Urinary bladder (tissue), 4 donors: ENCODE results near the gene AP2B1. TPM values are rescaled to one million over a fixed set of nuclear protein-coding genes. Genes with fewer than 3 reads are reported as not detected.

Source experiments
- DNase-seq: peaks from one replicate; pipeline ENCODE4 v3.0.0-alpha.2; 2015; ENCODE audit errors: extremely low spot score
- H3K27ac ChIP-seq: one replicate; pipeline ENCODE4 v1.5.1; 2013; ENCODE audit warnings: low read depth, mild to moderate bottlenecking, moderate library complexity
- H3K36me3 ChIP-seq: one replicate; pipeline ENCODE4 v1.6.1; 2013; ENCODE audit warnings: mild to moderate bottlenecking, moderate library complexity; ENCODE audit not compliant: insufficient read depth
- H3K4me1 ChIP-seq: one replicate; pipeline ENCODE4 v1.6.1; 2013; ENCODE audit warnings: mild to moderate bottlenecking, moderate library complexity; ENCODE audit not compliant: insufficient read depth
- H3K4me3 ChIP-seq: one replicate; pipeline ENCODE4 v1.5.1; 2013; ENCODE audit warnings: low read depth, low read length
- WGBS: extraction: QIAGEN DNeasy Blood & Tissue Kit; methylation state at CpG from one replicate; pipeline ENCODE4 v1.1.7; 2013; 5-methylcytosine and 5-hydroxymethylcytosine counted together
- polyA plus RNA-seq: library from polyadenylated mRNA; stranded (reverse); fragments of 200-250 nt; gene quantifications from one replicate; pipeline ENCODE4 v1.2.3, GENCODE V29; 2013
- total RNA-seq: library from RNA; depleted of rRNA; stranded (reverse); fragments of >200 nt; gene quantifications from one replicate; pipeline ENCODE4 v1.2.3, GENCODE V29; 2014
- donor health status: healthy with polysubstance abuse.
- donor health status: healthy.

The AP2B1 gene
- 69.7 TPM for total RNA-seq
- 60.5 TPM for polyA plus RNA-seq

DNA sequence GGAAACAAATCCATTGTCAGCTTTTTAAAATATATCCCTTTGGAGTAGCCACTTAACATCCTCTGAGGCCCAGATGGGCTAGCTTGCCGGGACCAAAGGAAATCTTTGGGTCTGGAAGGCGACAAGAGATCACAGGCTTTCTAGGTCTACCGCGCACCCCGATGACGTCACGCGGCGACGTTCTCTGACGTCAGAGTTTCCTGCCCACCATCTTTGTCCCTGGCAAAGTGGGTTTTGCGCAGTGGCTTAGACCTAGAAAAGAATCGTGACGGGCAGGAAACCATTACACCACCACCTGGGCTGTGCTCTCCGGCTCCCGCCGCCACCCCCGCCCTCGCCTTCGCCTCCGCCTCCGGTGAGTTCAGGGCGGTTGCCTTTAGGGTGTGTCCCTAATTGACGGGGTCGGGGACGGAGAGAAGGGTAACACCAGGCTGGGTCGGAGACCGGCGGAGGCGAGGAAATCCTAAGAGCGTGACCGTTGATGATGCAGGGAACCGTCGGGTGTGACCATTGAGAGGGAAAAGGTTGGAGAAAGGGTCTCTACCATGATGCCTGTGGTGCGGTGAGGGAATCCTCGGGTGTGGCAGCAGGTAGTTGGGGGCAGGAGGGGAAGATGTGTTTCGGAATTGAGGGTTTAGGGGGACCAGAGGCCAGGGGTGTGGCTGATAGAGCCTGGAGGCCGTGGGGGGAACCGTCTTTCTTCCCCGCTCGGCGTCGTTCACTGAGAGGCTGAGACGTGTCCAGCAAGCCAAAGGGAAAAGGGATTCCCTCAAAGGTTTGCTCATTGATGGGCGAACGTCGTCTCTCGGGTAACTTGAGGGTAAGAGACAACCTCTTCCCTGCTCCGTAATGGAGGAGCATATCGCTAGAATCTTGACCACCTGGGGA lies at the start of gene AP2B1:
Gene AP2B1 (plus strand): TSS at position 249 of the 888 bp plus-strand sequence. CDS start 6,709 bp downstream, outside the sequence.
- no peaks in the 10 kb centered on the region for H3K4me1 ChIP-seq

DNA sequence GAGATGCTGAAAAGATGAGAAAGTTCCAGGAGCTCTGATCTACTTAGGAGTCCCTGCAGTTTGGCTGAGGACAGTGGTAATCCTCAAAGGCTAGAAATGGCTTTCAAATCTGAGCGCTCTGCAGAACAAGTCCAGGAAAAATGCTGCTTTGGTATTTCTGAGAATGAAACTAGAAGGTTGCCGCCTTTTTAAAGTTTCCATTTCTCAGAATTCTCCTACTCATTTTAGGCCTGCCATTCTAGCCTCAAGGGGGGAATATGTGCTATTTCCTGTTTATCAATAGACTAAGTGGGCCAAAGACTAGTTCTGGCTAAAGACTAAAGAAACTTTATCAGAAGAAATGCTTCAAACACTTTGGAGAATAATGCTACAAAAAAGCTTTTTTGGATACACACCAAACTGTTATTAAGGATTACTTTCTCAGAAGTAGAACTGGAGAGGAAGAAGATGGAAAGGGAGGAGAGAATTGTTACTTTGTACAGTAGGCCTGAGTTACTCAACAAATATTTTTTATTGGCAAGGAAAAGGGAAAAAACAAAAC lies 49.5 kb upstream of the AP2B1 start, which contains the start of gene SLFN12L:
Gene SLFN12L (minus strand): TSS at position 78 of the 541 bp plus-strand sequence. CDS start 15,314 bp downstream, outside the sequence.
- WGBS: 45% methylated on average over 2 of the region's 2 CpGs
- DNase-seq: no peak
- H3K4me3 ChIP-seq: peak within 1 kb of the TSS; percentile 20
- no peaks in the 10 kb centered on the region for H3K4me1 ChIP-seq
- H3K36me3 ChIP-seq: no peaks in the 10 kb centered on the region
- peak within 1 kb of the TSS; percentile 64 for H3K27ac ChIP-seq

More for the DNA sequence above, at the start of gene AP2B1:
- DNase-seq: peak; percentile 92
- Histone ChIP-seq H3K4me3 (peak within 1 kb of the TSS; percentile 49), H3K36me3 (no peaks in the 10 kb centered on the region), H3K27ac (peak within 1 kb of the TSS; percentile 85)
- under 1% methylated on average over 50 of the region's 50 CpGs for whole genome bisulfite sequencing

- H3K4me1 ChIP-seq: no peaks in the 10 kb centered on the region
- whole genome bisulfite sequencing: 44% methylated on average over 5 of the region's 5 CpGs
- DNase-seq: no peak
- no peaks in the 10 kb centered on the region for H3K36me3 ChIP-seq
- H3K4me3 ChIP-seq: no peak overlapping the region
- H3K27ac ChIP-seq: peak overlapping the region; percentile 45
These were observed 47.5 kb upstream of the AP2B1 start for GRCh38 chr17:35539659-35540026.

DNA sequence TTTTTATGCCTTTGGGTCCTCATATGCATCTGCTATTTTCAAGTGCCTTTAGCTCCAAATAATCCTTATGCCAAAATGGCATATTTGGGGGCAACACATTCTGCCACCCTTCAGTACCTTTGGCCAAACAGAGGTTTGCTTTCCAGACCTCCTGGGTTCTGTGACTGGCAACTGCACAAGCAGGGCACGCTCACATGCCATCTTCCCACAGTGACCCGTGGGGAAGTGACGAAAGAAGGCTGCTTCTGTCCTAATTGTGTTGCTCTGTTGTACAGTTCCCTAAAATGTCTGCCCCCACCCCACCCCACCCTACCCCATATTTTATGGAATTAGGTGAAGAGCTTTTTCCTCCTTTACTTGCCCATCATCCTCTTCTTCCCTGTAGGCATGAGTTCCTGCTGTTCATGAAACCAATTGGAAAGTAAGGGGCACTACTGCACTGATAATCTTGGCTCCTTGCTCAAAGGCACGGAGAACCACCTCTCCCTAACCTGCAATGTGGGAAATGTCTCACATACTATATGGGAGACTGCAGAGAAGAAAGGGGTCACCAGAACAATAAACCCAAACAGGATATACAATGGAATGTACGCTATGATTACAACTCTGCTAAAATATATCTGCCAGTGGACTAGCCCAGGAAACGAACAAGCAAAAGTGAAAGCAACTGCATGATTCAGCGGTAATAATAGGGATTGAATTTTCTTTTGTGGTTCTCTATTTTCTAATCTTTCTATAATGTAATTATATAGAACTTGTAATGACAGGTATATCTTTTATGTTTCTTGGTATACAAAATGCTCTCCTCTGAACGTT lies 46.3 kb upstream of the AP2B1 start:
- H3K4me1 ChIP-seq: no peaks in the 10 kb centered on the region
- no peak overlapping the region for H3K27ac ChIP-seq
- H3K4me3 ChIP-seq: peak overlapping the region; percentile 49
- DNase-seq: no peak
- no peaks in the 10 kb centered on the region for H3K36me3 ChIP-seq
- 38% methylated on average over 8 of the region's 8 CpGs for WGBS

DNA sequence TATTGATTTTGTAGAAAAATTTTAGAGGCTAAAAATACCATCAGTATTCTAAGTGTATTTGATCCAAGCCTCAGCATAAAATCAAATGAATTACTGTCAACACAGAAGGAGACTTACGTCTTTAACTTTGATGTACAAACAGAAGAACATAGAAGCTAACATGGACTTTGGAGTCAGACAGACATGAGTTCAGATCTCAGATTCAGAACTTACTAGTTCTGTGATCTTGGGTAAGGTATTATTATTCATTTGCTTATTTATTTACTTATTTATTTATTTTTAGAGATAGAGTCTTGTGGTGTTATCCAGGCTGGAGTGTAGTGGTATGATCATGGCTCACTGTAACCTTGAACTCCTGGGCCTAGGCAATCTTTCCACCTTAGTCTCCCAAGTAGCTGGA lies 45.7 kb upstream of the AP2B1 start:
- no peak overlapping the region for H3K4me3 ChIP-seq
- no peak for DNase-seq
- no peaks in the 10 kb centered on the region for H3K36me3 ChIP-seq
- WGBS: 60% methylated on average over 1 of the region's 1 CpG
- H3K27ac ChIP-seq: no peak overlapping the region
- no peaks in the 10 kb centered on the region for H3K4me1 ChIP-seq

GRCh38 chr17:35542990-35543389 lies 44.1 kb upstream of the AP2B1 start:
- Histone ChIP-seq H3K4me1 (no peaks in the 10 kb centered on the region), H3K27ac (no peak overlapping the region), H3K4me3 (no peak overlapping the region), H3K36me3 (no peaks in the 10 kb centered on the region)
- no peak for DNase-seq

DNA sequence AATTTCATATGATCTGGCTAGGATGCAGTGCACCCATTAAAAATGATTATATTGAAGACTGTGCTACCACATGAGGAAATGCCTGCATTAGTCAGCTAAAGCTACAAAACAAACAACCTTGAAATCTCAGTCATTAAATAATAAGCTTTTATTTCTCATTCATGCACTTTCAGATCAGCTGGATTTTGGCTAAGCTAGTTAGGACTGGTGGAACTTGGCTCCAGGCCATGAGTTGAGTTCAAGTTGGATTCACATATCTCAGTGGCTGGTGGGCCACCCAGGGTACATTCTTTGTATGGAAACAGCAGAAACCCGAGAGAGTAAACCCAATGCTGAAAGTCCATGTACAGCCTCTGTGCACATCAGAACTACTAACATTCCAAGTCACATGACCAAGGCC lies 43.3 kb upstream of the AP2B1 start:
- WGBS: 31% methylated on average over 1 of the region's 1 CpG
- H3K27ac ChIP-seq: no peak overlapping the region
- DNase-seq: no peak
- H3K36me3 ChIP-seq: no peaks in the 10 kb centered on the region
- no peaks in the 10 kb centered on the region for H3K4me1 ChIP-seq
- H3K4me3 ChIP-seq: no peak overlapping the region

- H3K4me3 ChIP-seq: no peak overlapping the region
- DNase-seq: no peak
- 81% methylated on average over 1 of the region's 1 CpG for WGBS
- H3K36me3 ChIP-seq: no peaks in the 10 kb centered on the region
- H3K4me1 ChIP-seq: no peaks in the 10 kb centered on the region
- no peak overlapping the region for H3K27ac ChIP-seq
These were observed 42.0 kb upstream of the AP2B1 start for GRCh38 chr17:35545150-35545549.

DNA sequence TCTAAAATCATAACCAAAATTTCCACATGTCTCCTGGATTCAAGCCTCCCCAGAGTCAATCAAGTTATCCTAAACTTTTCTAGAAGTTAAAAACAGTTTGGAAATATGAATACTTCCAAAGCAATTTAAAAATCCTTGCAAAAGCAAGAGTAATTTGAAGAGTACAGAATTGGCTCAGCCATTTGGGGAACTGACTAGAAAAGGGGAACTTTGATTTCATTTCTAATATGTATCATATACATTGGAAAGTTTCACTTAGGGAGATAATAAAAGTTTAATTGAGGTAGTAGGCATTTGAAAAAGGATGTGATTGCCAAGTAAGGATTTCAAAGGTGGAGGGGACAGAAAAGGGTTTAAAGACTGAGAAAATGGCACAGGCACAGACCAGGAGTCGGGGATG lies 40.6 kb upstream of the AP2B1 start:
- no peak overlapping the region for H3K4me3 ChIP-seq
- no peak overlapping the region for H3K27ac ChIP-seq
- DNase-seq: no peak
- no peaks in the 10 kb centered on the region for H3K4me1 ChIP-seq
- 65% methylated on average over 1 of the region's 1 CpG for WGBS
- no peaks in the 10 kb centered on the region for H3K36me3 ChIP-seq

- no peaks in the 10 kb centered on the region for H3K36me3 ChIP-seq
- H3K27ac ChIP-seq: no peak overlapping the region
- H3K4me1 ChIP-seq: no peaks in the 10 kb centered on the region
- whole genome bisulfite sequencing: 62% methylated on average over 8 of the region's 8 CpGs
- DNase-seq: no peak
- H3K4me3 ChIP-seq: no peak overlapping the region
These were observed 38.8 kb upstream of the AP2B1 start for GRCh38 chr17:35548208-35548810.

DNA sequence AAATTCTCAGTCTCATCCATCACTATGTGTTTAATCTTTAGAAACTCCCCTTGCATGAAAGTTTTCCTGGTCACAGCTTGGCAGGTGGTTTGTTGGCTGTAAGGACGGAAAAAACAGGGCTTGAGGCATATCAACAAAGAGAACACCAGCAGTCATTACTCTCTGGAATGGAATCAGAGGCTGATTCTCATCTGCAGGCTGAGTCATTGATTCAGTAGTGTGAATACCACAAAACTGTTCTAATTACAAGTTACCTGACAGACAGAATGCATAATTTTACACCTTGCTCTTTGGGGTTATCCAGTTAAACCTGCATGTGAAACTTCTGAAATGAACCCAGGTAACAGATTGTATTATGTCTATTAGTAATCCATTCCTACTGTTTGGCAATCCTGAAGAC lies 38.1 kb upstream of the AP2B1 start:
- 42% methylated on average over 1 of the region's 1 CpG for whole genome bisulfite sequencing
- Histone ChIP-seq H3K4me1 (no peaks in the 10 kb centered on the region), H3K4me3 (no peak overlapping the region), H3K27ac (no peak overlapping the region), H3K36me3 (no peaks in the 10 kb centered on the region)
- no peak for DNase-seq

- no peak overlapping the region for H3K27ac ChIP-seq
- H3K4me3 ChIP-seq: no peak overlapping the region
- WGBS: 79% methylated on average over 4 of the region's 4 CpGs
- H3K36me3 ChIP-seq: no peaks in the 10 kb centered on the region
- DNase-seq: no peak
- H3K4me1 ChIP-seq: no peaks in the 10 kb centered on the region
These were observed 33.8 kb upstream of the AP2B1 start for GRCh38 chr17:35553310-35553709.

GRCh38 chr17:35554668-35555067 lies 32.5 kb upstream of the AP2B1 start:
- DNase-seq: no peak
- H3K27ac ChIP-seq: no peak overlapping the region
- no peaks in the 10 kb centered on the region for H3K36me3 ChIP-seq
- H3K4me3 ChIP-seq: no peak overlapping the region
- no peaks in the 10 kb centered on the region for H3K4me1 ChIP-seq
- 64% methylated on average over 5 of the region's 5 CpGs for WGBS
